ENCODE measurements around the gene MICAL3.

The MICAL3 gene

DNA sequence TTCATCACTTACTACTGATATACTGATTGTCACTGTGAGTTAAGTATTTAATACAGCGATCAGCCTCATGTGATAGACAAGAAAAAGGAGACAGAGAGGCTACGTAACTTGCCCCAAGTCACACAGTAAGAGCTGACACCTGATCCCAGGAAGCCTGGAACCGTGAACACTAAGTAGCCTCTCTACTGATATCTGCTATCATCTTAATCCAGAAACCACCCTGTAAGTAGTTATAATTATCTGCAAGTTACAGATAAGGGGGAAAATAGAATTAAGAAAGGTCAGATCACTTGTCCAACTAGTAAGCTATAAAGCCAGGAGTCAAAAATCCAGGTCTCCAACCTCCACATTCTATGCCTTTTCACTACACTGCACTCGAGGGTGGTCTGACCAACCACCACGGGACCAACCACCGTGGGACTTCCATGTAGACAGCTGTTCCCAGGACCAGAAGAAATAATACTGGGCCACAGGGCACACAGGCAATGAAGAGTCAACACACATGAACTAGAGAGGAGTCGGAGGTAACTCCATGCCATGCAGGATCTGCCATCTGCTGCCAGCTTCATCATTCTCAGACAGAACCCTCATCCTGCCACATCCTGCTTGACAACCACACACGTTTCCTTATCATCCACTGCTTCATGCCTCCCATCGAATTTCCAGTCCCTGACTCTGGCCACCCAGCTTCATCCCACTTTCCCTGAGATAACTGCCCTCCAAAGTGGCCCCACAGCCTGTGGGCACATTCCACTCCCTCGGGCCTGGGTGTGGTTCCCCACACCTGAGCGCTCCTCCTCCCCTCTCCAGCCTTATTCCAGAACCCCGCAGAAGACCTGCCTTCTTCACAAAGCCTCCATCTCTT lies 58.6 kb downstream of the MICAL3 start:
- Histone ChIP-seq H3K4me3 (ENCODE audit: low read depth in 1 of 2, low read length in 2 of 2) (no peak overlapping the region), H3K27ac (ENCODE audit: low read depth, low read length) (no peak overlapping the region), H3K27me3 (ENCODE audit: control insufficient read depth in 1 of 2, insufficient read depth in 2 of 2, low read length in 2 of 2) (no peaks in the 10 kb centered on the region), H3K4me1 (ENCODE audit: insufficient read depth, low read length) (peaks cover 27% of the 10 kb centered on the region), H3K36me3 (ENCODE audit: insufficient read depth, low read length) (no peaks in the 10 kb centered on the region), H3K9me3 (ENCODE audit: low read length) (no peaks in the 10 kb centered on the region), H3K9ac (ENCODE audit: low read length) (no peak overlapping the region)

DNA sequence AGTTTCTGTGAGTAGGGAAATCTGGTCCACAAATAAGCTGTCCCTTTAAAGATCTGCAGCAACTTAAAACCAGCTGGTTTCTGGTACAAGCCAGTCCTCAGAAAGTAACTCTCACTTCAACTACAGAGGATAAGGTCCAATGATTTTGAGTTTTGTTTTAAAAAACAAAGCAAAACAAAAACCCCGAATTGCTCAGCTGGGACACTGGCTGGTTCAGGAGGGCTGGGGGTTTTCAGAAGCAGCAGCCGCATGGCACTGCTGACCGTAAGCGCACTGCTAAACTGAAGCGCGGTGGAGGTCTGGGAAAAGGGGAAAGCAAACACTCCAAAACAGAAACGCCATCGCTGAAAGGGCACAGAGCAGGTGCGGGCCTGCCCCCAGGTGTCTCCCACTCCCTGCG lies 59.7 kb downstream of the MICAL3 start:
- H3K27me3 ChIP-seq (ENCODE audit: control insufficient read depth in 1 of 2, insufficient read depth in 2 of 2, low read length in 2 of 2), result no peaks in the 10 kb centered on the region
- H3K27ac ChIP-seq (ENCODE audit: low read depth, low read length), result no peak overlapping the region
- no peaks in the 10 kb centered on the region for H3K9me3 ChIP-seq (ENCODE audit: low read length)
- no peak overlapping the region for H3K9ac ChIP-seq (ENCODE audit: low read length)
- no peak overlapping the region for H3K4me3 ChIP-seq (ENCODE audit: low read depth in 1 of 2, low read length in 2 of 2)
- no peaks in the 10 kb centered on the region for H3K36me3 ChIP-seq (ENCODE audit: insufficient read depth, low read length)
- peaks cover 21% of the 10 kb centered on the region for H3K4me1 ChIP-seq (ENCODE audit: insufficient read depth, low read length)

DNA sequence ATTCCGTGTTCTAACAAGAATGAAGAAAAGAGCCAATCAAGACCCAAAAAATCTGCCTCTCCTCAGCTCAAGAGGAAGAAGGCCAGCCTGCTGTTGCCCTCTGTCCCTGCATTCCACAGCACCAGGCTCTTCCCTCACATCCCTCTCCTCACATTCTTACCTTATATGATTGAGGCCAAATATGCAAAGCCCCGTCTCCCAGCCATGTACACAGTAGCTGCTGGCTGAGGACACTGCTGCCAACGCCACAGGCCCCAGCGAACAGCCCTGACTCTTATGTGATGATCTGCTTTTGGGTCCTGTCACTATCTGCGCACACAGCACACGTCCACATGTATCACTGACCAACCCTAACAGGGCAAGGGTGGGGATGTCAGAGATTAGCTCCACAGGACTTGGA lies 60.2 kb downstream of the MICAL3 start:
- H3K36me3 ChIP-seq (ENCODE audit: insufficient read depth, low read length), result no peaks in the 10 kb centered on the region
- no peak overlapping the region for H3K4me3 ChIP-seq (ENCODE audit: low read depth in 1 of 2, low read length in 2 of 2)
- H3K9ac ChIP-seq (ENCODE audit: low read length), result no peak overlapping the region
- no peaks in the 10 kb centered on the region for H3K9me3 ChIP-seq (ENCODE audit: low read length)
- H3K27me3 ChIP-seq (ENCODE audit: control insufficient read depth in 1 of 2, insufficient read depth in 2 of 2, low read length in 2 of 2), result no peaks in the 10 kb centered on the region
- H3K4me1 ChIP-seq (ENCODE audit: insufficient read depth, low read length), result peaks cover 18% of the 10 kb centered on the region
- H3K27ac ChIP-seq (ENCODE audit: low read depth, low read length), result no peak overlapping the region

DNA sequence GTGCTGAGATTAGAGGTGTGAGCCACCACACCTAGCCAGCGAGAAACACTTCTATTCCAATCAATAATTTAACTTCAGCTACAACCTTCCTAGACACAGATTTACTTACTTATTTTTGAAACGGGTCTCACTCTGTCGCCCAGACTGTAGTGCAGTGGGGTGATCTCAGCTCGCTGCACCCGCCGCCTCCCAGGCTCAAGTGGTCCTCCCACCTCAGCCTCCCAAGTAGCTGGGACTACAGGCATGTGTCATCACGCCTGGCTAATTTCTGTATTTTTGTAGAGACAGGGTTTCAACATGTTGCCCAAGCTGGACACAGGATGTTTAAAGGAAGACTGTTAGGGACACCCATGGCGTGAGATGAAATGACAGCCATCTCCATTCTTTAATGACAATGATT lies 61.3 kb downstream of the MICAL3 start:
- Histone ChIP-seq H3K36me3 (ENCODE audit: insufficient read depth, low read length) (no peaks in the 10 kb centered on the region), H3K27ac (ENCODE audit: low read depth, low read length) (no peak overlapping the region), H3K27me3 (ENCODE audit: control insufficient read depth in 1 of 2, insufficient read depth in 2 of 2, low read length in 2 of 2) (no peaks in the 10 kb centered on the region), H3K4me3 (ENCODE audit: low read depth in 1 of 2, low read length in 2 of 2) (no peak overlapping the region), H3K4me1 (ENCODE audit: insufficient read depth, low read length) (peaks cover 23% of the 10 kb centered on the region), H3K9ac (ENCODE audit: low read length) (no peak overlapping the region), H3K9me3 (ENCODE audit: low read length) (no peaks in the 10 kb centered on the region)

DNA sequence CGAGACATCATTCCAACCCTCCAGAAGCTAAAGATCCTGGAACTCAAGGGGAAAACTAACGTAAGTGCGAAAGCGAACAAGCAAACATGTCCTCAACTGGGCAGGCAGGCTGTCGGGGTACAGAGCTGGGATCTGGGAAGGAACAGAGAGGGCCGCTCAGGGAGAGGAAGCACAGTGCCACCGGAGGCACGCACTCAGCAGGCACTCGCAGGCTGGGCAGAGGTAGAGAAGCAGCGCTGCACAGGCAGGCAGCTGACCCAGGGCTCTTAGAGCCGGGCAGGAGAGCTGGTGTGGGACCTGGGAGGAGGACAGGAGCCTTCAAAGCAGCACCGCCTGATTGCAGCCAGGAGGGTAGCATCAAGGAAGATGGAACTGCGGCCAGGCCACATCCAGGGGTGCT lies 62.2 kb downstream of the MICAL3 start:
- H3K36me3 ChIP-seq (ENCODE audit: insufficient read depth, low read length), result no peaks in the 10 kb centered on the region
- no peak overlapping the region for H3K27ac ChIP-seq (ENCODE audit: low read depth, low read length)
- H3K9ac ChIP-seq (ENCODE audit: low read length), result no peak overlapping the region
- H3K4me1 ChIP-seq (ENCODE audit: insufficient read depth, low read length), result peaks cover 24% of the 10 kb centered on the region
- no peak overlapping the region for H3K4me3 ChIP-seq (ENCODE audit: low read depth in 1 of 2, low read length in 2 of 2)
- H3K9me3 ChIP-seq (ENCODE audit: low read length), result no peaks in the 10 kb centered on the region
- H3K27me3 ChIP-seq (ENCODE audit: control insufficient read depth in 1 of 2, insufficient read depth in 2 of 2, low read length in 2 of 2), result no peaks in the 10 kb centered on the region

DNA sequence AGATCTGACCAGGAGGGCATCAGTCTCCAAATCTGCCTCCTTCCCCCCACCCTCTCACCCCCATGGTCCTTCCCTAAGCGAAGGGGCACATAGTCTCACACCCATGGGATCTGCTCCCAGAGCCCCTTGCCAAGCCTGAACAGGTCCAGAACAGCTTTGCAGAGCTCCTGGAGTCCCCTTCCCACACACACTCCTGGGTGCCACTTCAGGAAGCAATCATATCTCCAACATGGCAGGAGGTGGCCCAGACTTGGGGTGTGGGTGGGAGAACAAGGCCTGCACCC lies 63.0 kb downstream of the MICAL3 start:
- Histone ChIP-seq H3K4me1 (ENCODE audit: insufficient read depth, low read length) (peaks cover 24% of the 10 kb centered on the region), H3K27ac (ENCODE audit: low read depth, low read length) (no peak overlapping the region), H3K36me3 (ENCODE audit: insufficient read depth, low read length) (no peaks in the 10 kb centered on the region), H3K27me3 (ENCODE audit: control insufficient read depth in 1 of 2, insufficient read depth in 2 of 2, low read length in 2 of 2) (no peaks in the 10 kb centered on the region), H3K9ac (ENCODE audit: low read length) (no peak overlapping the region), H3K9me3 (ENCODE audit: low read length) (no peaks in the 10 kb centered on the region), H3K4me3 (ENCODE audit: low read depth in 1 of 2, low read length in 2 of 2) (no peak overlapping the region)

DNA sequence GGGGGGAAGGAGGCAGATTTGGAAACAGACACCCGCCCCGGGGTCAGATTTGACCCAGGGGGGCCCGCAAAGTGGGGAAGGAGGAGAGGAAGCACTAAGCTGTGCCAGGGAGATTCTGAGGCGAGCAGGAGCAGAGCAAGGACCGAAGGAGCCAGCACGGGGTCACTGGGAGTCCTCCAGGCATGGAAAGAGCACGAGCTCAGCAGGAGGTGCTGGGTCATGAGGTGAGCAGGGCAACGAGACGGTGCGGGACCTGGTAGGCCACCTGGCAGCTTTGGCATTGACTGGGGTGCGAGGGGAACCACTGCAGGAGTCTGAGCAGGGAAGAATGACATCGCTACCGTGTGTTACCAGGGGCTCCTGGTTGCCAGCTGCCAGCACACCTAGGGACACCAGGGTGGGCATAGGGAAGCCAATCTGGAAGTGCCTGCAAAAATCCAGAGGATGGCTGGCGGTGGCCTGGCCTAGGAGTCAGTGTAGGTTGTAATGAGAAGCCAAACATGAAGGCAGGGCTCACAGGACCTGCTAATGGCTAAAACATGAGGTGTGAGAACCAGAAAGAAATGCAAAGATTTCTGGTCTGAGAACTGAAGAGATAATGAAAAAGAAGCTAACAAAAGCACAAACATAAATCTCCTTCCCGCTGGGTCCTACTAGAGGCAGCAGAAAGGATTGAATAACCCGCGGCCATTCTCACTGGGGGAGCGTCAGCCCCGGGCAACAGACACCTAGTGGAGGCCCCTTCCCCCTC lies 63.5 kb downstream of the MICAL3 start:
- peaks cover 27% of the 10 kb centered on the region for H3K4me1 ChIP-seq (ENCODE audit: insufficient read depth, low read length)
- no peak overlapping the region for H3K27ac ChIP-seq (ENCODE audit: low read depth, low read length)
- H3K9ac ChIP-seq (ENCODE audit: low read length), result no peak overlapping the region
- H3K36me3 ChIP-seq (ENCODE audit: insufficient read depth, low read length), result no peaks in the 10 kb centered on the region
- H3K9me3 ChIP-seq (ENCODE audit: low read length), result no peaks in the 10 kb centered on the region
- no peak overlapping the region for H3K4me3 ChIP-seq (ENCODE audit: low read depth in 1 of 2, low read length in 2 of 2)
- no peaks in the 10 kb centered on the region for H3K27me3 ChIP-seq (ENCODE audit: control insufficient read depth in 1 of 2, insufficient read depth in 2 of 2, low read length in 2 of 2)

DNA sequence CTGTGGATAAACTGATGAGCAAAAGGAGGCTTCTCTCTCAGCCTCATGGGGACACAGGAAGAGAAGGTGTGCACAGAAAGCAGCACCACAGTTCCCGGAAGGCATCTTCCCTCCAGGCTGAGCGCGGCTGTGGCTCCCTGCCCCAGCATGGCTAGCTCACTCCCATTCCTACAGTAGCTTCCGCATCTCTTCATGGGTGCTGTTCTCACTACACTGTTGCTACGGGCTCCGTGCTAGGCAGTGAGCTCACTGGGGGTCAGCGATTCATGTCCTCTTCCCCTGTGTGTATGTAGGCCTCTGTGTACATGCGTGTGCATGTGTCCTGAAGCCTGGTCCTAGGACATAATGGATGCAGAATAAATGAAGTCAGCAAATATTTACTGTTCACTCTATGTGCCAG lies 64.3 kb downstream of the MICAL3 start:
- H3K9me3 ChIP-seq (ENCODE audit: low read length), result no peaks in the 10 kb centered on the region
- peaks cover 33% of the 10 kb centered on the region for H3K4me1 ChIP-seq (ENCODE audit: insufficient read depth, low read length)
- H3K27ac ChIP-seq (ENCODE audit: low read depth, low read length), result no peak overlapping the region
- no peaks in the 10 kb centered on the region for H3K27me3 ChIP-seq (ENCODE audit: control insufficient read depth in 1 of 2, insufficient read depth in 2 of 2, low read length in 2 of 2)
- no peak overlapping the region for H3K9ac ChIP-seq (ENCODE audit: low read length)
- H3K4me3 ChIP-seq (ENCODE audit: low read depth in 1 of 2, low read length in 2 of 2), result no peak overlapping the region
- no peaks in the 10 kb centered on the region for H3K36me3 ChIP-seq (ENCODE audit: insufficient read depth, low read length)

DNA sequence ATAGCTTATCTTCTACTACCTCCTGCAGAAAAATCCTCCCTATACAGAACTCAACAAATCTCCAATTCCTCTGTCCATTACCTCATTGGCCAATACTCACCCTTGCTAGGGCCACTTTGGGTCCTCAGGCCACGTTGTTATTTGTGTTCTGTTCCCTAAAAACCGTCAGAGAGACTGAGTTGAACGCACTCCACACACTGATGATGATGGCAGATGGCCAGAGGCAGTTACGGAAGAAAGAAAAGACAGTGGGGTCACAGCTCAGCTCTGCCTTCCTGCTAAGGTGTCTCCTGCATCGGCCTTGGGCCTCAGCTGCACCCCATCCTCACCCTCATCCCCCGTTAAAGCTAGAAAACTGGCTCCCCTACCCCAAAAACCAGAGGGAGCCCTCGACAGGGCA lies 66.2 kb downstream of the MICAL3 start:
- Histone ChIP-seq H3K9me3 (ENCODE audit: low read length) (no peaks in the 10 kb centered on the region), H3K36me3 (ENCODE audit: insufficient read depth, low read length) (no peaks in the 10 kb centered on the region), H3K9ac (ENCODE audit: low read length) (no peak overlapping the region), H3K4me1 (ENCODE audit: insufficient read depth, low read length) (peaks cover 25% of the 10 kb centered on the region), H3K27me3 (ENCODE audit: control insufficient read depth in 1 of 2, insufficient read depth in 2 of 2, low read length in 2 of 2) (no peaks in the 10 kb centered on the region), H3K27ac (ENCODE audit: low read depth, low read length) (no peak overlapping the region), H3K4me3 (ENCODE audit: low read depth in 1 of 2, low read length in 2 of 2) (no peak overlapping the region)

DNA sequence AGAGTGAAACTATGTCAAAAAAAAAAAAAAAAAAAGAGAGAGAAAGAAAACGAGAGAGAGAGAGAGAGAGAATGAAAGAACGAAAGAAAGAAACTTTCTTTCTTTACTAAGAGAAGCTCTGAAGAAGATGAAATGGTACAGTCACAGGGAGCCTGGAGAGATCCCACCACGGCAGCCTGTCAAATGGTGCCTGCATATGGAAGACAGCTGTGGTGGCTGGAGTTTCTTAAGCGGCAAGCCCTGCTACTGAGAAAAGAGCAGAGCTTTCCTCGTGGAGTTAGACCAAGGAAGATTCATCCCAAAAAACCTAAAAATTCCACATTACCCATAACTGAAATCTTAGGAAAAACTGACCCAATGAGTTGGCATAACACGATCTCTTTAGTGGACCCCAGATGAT lies 66.7 kb downstream of the MICAL3 start:
- Histone ChIP-seq H3K9ac (ENCODE audit: low read length) (no peak overlapping the region), H3K4me3 (ENCODE audit: low read depth in 1 of 2, low read length in 2 of 2) (no peak overlapping the region), H3K4me1 (ENCODE audit: insufficient read depth, low read length) (peaks cover 30% of the 10 kb centered on the region), H3K36me3 (ENCODE audit: insufficient read depth, low read length) (no peaks in the 10 kb centered on the region), H3K27me3 (ENCODE audit: control insufficient read depth in 1 of 2, insufficient read depth in 2 of 2, low read length in 2 of 2) (no peaks in the 10 kb centered on the region), H3K9me3 (ENCODE audit: low read length) (no peaks in the 10 kb centered on the region), H3K27ac (ENCODE audit: low read depth, low read length) (no peak overlapping the region)

DNA sequence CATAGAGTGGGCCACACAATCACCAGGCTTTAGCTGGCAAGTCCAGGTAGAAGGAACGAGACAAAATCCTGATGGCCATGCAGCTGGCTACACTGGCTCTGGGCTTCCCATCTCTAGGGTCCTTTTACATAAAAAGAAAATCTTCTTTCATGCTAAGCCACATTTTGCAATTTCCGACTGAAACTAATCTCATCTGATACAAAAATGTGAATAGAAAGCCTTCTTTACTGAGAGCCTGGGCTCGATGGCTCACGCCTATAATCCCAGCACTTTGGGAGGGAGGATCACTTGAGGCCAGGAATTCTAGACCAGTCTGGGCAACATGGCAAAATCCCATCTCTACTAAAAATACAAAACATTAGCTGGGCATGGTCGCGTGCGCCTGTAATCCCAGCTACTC lies 67.2 kb downstream of the MICAL3 start:
- no peak overlapping the region for H3K4me3 ChIP-seq (ENCODE audit: low read depth in 1 of 2, low read length in 2 of 2)
- no peaks in the 10 kb centered on the region for H3K27me3 ChIP-seq (ENCODE audit: control insufficient read depth in 1 of 2, insufficient read depth in 2 of 2, low read length in 2 of 2)
- no peaks in the 10 kb centered on the region for H3K9me3 ChIP-seq (ENCODE audit: low read length)
- no peak overlapping the region for H3K9ac ChIP-seq (ENCODE audit: low read length)
- H3K36me3 ChIP-seq (ENCODE audit: insufficient read depth, low read length), result no peaks in the 10 kb centered on the region
- no peak overlapping the region for H3K27ac ChIP-seq (ENCODE audit: low read depth, low read length)
- H3K4me1 ChIP-seq (ENCODE audit: insufficient read depth, low read length), result peaks cover 33% of the 10 kb centered on the region

DNA sequence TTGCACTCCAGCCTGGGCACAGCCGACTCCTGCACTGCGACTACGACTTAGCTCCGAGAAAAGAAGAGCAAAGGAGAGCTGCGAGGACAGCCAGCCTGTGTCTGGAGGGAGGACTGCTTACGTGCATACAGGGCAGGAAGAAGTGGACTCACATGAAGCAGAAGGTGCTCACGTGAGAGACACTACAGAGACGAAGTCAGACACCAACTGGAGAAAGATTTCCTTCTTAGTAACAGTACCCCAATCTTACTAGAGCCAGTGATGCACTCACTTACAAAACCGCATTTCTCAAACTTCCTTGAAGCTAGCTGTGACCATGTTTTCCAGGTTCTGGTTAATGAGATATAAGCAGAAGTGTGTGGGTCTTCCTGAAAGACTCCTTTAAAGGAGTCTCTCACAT lies 67.7 kb downstream of the MICAL3 start:
- H3K4me3 ChIP-seq (ENCODE audit: low read depth in 1 of 2, low read length in 2 of 2), result no peak overlapping the region
- H3K27ac ChIP-seq (ENCODE audit: low read depth, low read length), result no peak overlapping the region
- H3K9me3 ChIP-seq (ENCODE audit: low read length), result no peaks in the 10 kb centered on the region
- no peak overlapping the region for H3K9ac ChIP-seq (ENCODE audit: low read length)
- H3K27me3 ChIP-seq (ENCODE audit: control insufficient read depth in 1 of 2, insufficient read depth in 2 of 2, low read length in 2 of 2), result no peaks in the 10 kb centered on the region
- H3K4me1 ChIP-seq (ENCODE audit: insufficient read depth, low read length), result peaks cover 33% of the 10 kb centered on the region
- H3K36me3 ChIP-seq (ENCODE audit: insufficient read depth, low read length), result no peaks in the 10 kb centered on the region
